ENCODE measurements around the gene KIAA1549. TPM values are rescaled to one million over a fixed set of nuclear protein-coding genes. Genes with fewer than 3 reads are reported as not detected.

KIAA1549 gene
- total and polyA plus RNA-seq, 2 donors (not counting 1 experiment from before 2014, with no cell fraction given) = under 0.01 to 0.52 TPM

- intact Hi-C loops (cut with micrococcal nuclease) = no loop called here
- ChIA-PET CTCF (no interaction called here), POLR2A (no interaction called here)
- H3K27ac ChIP-seq (ENCODE audit: low read length in 2 of 2) = no peak overlapping the region
- no peak for ATAC-seq (ENCODE audit: low read depth)
- H3K4me1 ChIP-seq (ENCODE audit: control insufficient read depth in 2 of 2, insufficient read depth in 2 of 2, low read length in 2 of 2) = no peaks in the 10 kb centered on the region
- TF ChIP-seq CTCF (IDR thresholded peaks at IDR 0.05) = no peak
- TF ChIP-seq EZH2 (IDR thresholded peaks at IDR 0.05; ENCODE audit: borderline replicate concordance, insufficient read depth, low read depth, low read length, poor library complexity, severe bottlenecking) = no peak
- no peak for DNase-seq
- no peaks in the 10 kb centered on the region for H3K4me1 Mint-ChIP-seq
- no peaks in the 10 kb centered on the region for H3K36me3 ChIP-seq (replicated peaks in 1 of 2; ENCODE audit: control extremely low read depth in 1 of 2, control insufficient read depth in 1 of 2, extremely low read depth in 1 of 2, insufficient read depth in 2 of 2, low read length in 1 of 2)
- H3K4me2 ChIP-seq (replicated peaks; ENCODE audit: low read depth, low read length, poor library complexity, severe bottlenecking) = no peak overlapping the region
- H3K4me3 ChIP-seq (ENCODE audit: control extremely low read depth in 1 of 5, extremely low read depth in 1 of 5, insufficient read depth in 1 of 5, low read depth in 2 of 5, low read length in 4 of 5) = no peak overlapping the region
- no peak overlapping the region for H2AFZ ChIP-seq (ENCODE audit: insufficient read depth, low read depth, low read length, poor library complexity, severe bottlenecking)
- H3K79me2 ChIP-seq (ENCODE audit: control insufficient read depth, insufficient read depth, low read length) = no peaks in the 10 kb centered on the region
- peaks cover 0 to 3% (median 0%) of the 10 kb centered on the region in 3 donors for H3K9me3 ChIP-seq (ENCODE audit: control extremely low read depth in 1 of 3, control insufficient read depth in 2 of 3, insufficient read depth in 1 of 3, low read length in 2 of 3)
- no peak overlapping the region for H3K27ac Mint-ChIP-seq
- no peaks in the 10 kb centered on the region for H4K20me1 ChIP-seq (ENCODE audit: control insufficient read depth, insufficient read depth, low read length, poor library complexity, severe bottlenecking)
- H3K9ac ChIP-seq (ENCODE audit: low read length) = no peak overlapping the region
- H3K4me3 Mint-ChIP-seq = no peak overlapping the region
- no peaks in the 10 kb centered on the region for H3K9me3 Mint-ChIP-seq (ENCODE audit: insufficient read depth)
- no peaks in the 10 kb centered on the region for H3K27me3 ChIP-seq (replicated peaks in 1 of 4; ENCODE audit: control extremely low read depth in 1 of 4, control insufficient read depth in 3 of 4, insufficient read depth in 4 of 4, low read length in 3 of 4)
- H3K27me3 Mint-ChIP-seq = peaks cover 14% of the 10 kb centered on the region
- WGBS (ENCODE audit: insufficient coverage) = 77% methylated on average over 5 of the region's 11 CpGs
Measured at GRCh38 chr7:138829335-138829734, 151.9 kb downstream of the KIAA1549 start.

GRCh38 chr7:138828302-138828701, 152.9 kb downstream of the KIAA1549 start:
- Histone ChIP-seq H3K36me3 (replicated peaks in 1 of 2; ENCODE audit: control extremely low read depth in 1 of 2, control insufficient read depth in 1 of 2, extremely low read depth in 1 of 2, insufficient read depth in 2 of 2, low read length in 1 of 2) (no peaks in the 10 kb centered on the region), H3K9ac (ENCODE audit: low read length) (no peak overlapping the region), H3K27ac (ENCODE audit: low read length in 2 of 2) (no peak overlapping the region), H3K4me3 (ENCODE audit: control extremely low read depth in 1 of 5, extremely low read depth in 1 of 5, insufficient read depth in 1 of 5, low read depth in 2 of 5, low read length in 4 of 5) (no peak overlapping the region), H3K27me3 (replicated peaks in 1 of 4; ENCODE audit: control extremely low read depth in 1 of 4, control insufficient read depth in 3 of 4, insufficient read depth in 4 of 4, low read length in 3 of 4) (no peaks in the 10 kb centered on the region), H3K79me2 (ENCODE audit: control insufficient read depth, insufficient read depth, low read length) (no peaks in the 10 kb centered on the region), H3K4me1 (ENCODE audit: control insufficient read depth in 2 of 2, insufficient read depth in 2 of 2, low read length in 2 of 2) (no peaks in the 10 kb centered on the region), H4K20me1 (ENCODE audit: control insufficient read depth, insufficient read depth, low read length, poor library complexity, severe bottlenecking) (no peaks in the 10 kb centered on the region), H3K9me3 (ENCODE audit: control extremely low read depth in 1 of 3, control insufficient read depth in 2 of 3, insufficient read depth in 1 of 3, low read length in 2 of 3) (peaks cover 0 to 3% (median 0%) of the 10 kb centered on the region in 3 donors), H2AFZ (ENCODE audit: insufficient read depth, low read depth, low read length, poor library complexity, severe bottlenecking) (no peak overlapping the region), H3K4me2 (replicated peaks; ENCODE audit: low read depth, low read length, poor library complexity, severe bottlenecking) (no peak overlapping the region)
- TF ChIP-seq CTCF (IDR thresholded peaks at IDR 0.05) (no peak), EZH2 (IDR thresholded peaks at IDR 0.05; ENCODE audit: borderline replicate concordance, insufficient read depth, low read depth, low read length, poor library complexity, severe bottlenecking) (no peak)
- no peak for DNase-seq
- no peaks in the 10 kb centered on the region for H3K4me1 Mint-ChIP-seq
- intact Hi-C loops (cut with micrococcal nuclease) = no loop called here
- ChIA-PET CTCF (no interaction called here), POLR2A (no interaction called here)
- no CpG with 5 or more reads among the region's 2 CpGs for WGBS (ENCODE audit: insufficient coverage)
- no peak overlapping the region for H3K4me3 Mint-ChIP-seq
- no peaks in the 10 kb centered on the region for H3K9me3 Mint-ChIP-seq (ENCODE audit: insufficient read depth)
- H3K27ac Mint-ChIP-seq = no peak overlapping the region
- ATAC-seq (ENCODE audit: low read depth) = no peak
- H3K27me3 Mint-ChIP-seq = peaks cover 8% of the 10 kb centered on the region

All from B cell (primary cell).